CD1c-positive myeloid dendritic cell (primary cell): ENCODE data around the gene ASXL3.

Experiments
- DNase-seq: peaks from one replicate; pipeline ENCODE4 v3.0.0-alpha.2; 2016; ENCODE audit errors: extremely low spot score

ASXL3 gene

GRCh38 chr18:33583901-33584300 lies 5.9 kb downstream of the ASXL3 start:
- DNase-seq: no peak

DNA sequence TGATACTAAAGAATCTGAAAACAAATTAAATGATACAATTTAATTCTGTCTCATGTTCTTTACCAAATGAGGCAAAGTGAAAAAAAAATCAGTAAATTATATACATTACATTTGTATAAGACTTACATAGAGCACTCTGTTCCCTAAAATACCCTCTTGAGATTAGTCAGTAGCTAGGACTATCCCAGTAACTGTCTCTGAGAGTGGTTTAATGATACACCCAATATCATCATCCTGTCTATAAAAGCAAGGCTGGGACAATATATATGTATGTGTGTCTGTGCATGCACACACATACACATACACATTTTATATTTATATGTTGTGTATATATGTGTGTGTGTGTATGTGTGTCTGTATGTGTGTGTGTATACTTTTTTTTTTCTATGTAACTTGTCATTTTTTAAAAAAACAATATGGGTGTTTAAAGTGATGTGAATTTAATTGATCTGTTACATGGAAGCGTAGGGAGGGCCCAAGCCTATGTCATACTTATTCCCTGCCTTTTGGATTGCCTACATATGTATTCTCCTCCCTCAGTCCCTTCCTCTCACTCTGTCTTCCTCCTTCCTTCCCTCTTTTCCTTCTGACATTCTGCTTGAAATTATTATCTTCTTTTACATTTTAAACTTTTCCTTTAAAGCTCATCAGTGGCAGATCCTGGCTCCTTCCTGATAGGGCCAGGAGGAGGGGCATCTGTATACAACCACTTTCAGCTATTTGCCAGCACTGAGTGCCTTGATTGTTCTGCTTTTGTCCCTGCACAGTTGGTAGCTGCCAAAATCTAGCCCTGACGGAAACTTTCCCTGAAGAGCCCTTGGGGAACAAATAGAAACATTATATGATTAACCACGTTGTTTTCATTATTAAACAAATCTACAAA lies 6.8 kb downstream of the ASXL3 start:
- DNase-seq: no peak

DNA sequence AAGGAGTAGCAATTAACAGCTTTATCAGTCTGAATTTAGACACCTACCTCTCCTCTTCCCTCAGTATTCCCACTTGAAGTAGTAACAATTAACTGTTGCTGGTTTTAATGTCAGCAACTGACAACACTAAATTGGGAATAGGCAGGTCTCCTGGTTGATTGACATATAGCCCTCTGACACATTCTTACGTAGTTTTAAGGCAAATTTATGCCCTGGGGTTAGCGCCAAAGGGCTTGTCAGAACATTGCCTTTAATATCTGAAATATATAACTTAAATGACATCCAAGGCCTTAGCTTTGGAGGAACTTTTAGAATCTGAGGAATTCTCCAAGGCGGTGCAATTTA lies 7.4 kb downstream of the ASXL3 start:
- no peak for DNase-seq

GRCh38 chr18:33588361-33588760 lies 10.3 kb downstream of the ASXL3 start:
- no peak for DNase-seq

- DNase-seq: no peak
Observed at GRCh38 chr18:33593261-33593660, 15.2 kb downstream of the ASXL3 start.

DNA sequence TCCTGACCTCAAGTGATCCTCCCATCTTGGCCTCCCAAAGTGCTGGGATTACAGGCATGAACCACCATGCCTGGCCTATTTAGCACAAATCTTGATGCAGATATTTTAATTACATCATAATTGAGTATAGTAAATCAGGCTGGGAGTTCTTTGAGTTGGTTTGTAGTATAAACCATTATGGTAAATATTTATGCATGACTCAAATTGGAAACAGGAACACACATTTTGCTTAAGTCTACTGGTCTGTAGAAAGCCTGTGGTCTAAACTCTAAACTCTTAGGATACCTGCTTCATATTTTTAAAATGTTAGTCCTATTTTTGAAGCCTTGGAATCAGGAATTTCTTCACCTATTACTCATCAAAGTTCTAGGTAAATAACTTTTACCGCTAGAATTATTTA lies 16.8 kb downstream of the ASXL3 start:
- no peak for DNase-seq

- no peak for DNase-seq
Observed at GRCh38 chr18:33596178-33596854, 18.3 kb downstream of the ASXL3 start.

DNA sequence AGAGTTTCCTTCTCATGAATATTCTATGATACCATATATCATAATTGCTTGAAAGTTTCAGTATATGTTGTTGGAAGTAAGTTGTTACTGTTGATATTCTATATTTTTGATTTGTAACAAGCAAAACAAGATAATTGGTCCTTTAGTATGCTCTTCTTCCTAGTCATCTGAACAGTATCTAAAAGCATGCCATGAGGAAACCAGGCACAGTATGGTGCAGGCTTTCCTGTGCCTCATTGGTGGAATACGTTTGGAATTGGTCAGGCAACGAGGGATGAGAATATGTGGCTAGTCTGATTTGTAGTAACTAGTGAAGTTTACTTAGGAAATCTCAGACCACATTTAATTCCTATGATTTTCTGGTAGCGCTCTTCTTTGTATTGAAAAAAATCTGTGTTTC lies 22.8 kb downstream of the ASXL3 start:
- no peak for DNase-seq

DNA sequence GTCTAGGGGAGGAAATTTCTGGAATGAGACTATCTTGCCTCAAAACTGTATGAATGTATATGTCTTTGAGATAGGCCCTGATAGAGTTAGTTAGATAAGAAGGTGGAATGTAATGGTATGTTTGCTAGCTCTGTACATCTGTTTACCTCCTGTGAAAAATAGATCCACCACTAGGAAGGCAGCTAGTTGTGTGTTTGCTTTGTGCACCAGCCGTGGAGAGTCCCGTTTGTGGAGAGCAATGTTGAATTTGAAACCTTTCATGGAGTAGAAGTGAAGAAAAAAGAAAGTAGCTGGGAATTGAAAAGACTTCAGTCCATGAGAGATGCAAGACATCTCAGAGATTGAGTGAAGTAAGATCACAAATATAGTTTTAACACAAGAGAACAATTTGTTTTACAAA lies 25.4 kb downstream of the ASXL3 start:
- DNase-seq: no peak

- no peak for DNase-seq
Observed at GRCh38 chr18:33605250-33605649, 27.2 kb downstream of the ASXL3 start.

DNA sequence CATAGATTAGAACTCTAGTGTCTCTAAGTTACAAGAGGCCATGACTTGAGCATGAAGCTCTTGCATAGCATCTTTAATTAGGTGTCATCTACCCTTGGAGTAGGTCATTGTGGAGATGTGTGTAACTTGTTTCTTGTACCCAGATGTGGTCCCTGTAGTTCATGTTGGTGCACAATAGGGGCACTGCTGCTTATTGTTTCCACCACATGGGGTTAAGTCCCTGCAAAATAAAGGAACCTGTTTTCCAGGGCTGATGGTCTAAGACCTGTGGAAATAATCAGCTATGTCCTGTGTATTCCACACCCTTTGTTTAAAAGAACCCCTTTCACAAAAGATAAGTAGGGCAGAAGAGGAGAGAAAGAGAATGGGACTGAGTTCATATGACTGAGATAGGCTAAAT lies 28.6 kb downstream of the ASXL3 start:
- DNase-seq: no peak

- no peak for DNase-seq
Observed at GRCh38 chr18:33611525-33612135, 33.6 kb downstream of the ASXL3 start.

DNA sequence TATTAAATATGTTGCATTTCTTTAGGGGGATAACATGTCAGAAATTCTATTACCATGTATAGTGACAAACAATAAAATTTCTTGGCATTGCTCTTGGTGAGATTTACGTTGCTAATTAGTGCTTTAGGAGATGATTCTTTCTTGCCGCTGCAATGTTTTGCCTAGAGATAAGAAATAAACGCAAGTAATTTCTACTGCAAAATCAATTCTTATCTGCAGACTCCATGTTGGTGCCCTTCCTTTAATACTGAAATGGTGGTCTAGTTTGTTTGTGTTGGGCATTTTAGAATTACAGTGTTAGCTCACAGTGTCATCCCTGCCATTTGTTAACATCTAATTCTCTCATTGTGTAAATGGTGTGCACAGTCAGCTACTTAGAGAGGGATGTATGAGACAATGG lies 34.6 kb downstream of the ASXL3 start:
- no peak for DNase-seq

DNA sequence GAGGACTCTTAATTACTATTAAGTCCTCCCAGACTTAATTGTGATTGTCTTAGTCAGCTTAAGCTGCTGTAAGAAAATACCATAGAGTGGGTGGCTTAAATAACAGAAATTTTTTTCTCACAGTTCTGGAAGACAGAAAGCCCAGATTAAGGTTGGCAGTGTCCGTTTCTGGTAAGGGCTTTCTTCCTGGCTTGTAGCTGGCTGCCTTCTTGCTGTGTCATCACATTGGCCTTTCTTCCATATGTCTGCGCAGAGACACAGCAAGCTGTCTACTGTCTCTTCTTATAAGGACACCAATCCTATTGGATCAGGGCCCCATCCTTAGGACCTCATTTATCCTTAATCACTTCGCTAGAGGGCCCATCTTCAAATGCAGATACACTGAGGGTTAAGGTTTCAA lies 38.5 kb downstream of the ASXL3 start:
- DNase-seq: no peak

- DNase-seq: no peak
Observed at GRCh38 chr18:33627114-33627513, 49.1 kb downstream of the ASXL3 start.

DNA sequence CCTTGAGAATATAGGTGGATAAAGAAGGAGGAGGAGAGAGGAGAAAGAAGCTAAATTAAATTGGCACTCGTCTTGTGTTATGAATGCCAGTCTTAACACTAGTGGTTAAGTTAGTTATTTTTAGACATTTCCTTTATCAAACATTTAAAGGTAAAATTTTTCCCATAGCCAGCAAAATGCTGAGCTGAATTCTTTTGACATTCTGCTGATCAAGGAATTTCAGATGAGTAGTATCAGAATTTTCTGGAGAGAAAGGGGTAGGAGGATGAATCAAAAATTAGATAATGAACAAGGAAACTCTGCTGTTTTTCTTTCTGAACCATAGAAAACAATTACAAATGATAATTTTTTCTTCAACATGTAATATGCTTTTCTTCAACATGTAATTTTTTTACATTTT lies 52.5 kb downstream of the ASXL3 start:
- no peak for DNase-seq

GRCh38 chr18:33641141-33641540 lies 63.1 kb downstream of the ASXL3 start:
- DNase-seq: no peak

- DNase-seq: no peak
Observed at GRCh38 chr18:33644494-33644893, 66.5 kb downstream of the ASXL3 start.

GRCh38 chr18:33647365-33647764 lies 69.3 kb downstream of the ASXL3 start:
- no peak for DNase-seq

DNA sequence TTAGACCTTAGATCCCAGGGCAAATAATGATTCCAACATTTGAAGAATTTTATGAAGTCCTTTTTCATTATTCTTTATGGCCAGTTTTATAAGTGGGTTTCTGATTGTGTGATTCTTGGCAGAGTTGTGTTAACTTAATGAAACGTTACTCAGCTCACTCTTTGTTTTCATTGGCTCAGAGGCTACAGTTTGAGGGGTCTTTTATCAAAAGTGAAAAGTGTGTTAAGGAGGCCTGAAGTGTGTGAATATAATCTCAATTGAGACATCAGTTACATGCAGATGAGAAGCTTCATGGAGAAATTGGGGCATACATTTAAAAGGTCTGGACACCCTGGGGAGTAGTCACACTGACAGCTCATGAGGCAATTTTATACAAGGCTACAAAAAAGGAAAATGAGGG lies 74.6 kb downstream of the ASXL3 start:
- no peak for DNase-seq

- DNase-seq: no peak
Observed at GRCh38 chr18:33653231-33653630, 75.2 kb downstream of the ASXL3 start.

DNA sequence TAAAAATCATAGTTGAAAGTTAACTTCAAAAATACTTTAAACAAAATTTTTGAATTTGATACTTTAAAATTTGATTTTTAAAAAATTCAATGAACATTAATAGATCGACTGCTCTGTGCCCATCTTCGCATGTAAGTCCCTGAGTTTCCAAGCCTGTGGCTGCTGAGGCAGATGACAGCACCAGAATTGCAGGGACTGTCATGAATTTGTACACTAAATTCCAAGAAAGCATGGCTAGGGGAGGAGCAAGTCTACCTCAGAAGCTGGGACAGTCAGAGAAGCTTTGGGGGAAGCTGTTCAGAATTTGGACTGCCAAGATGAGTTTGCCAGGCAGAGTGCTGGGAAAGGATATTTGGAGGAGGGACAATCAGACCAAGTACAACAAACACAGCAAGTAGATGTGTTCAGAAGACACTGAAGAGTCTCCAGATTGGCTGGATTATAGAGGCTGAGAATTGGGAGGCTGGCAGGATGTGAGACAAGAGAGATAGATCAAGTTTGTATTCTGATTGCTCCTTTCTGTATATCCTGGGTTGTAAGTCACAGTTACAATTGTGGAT lies 79.0 kb downstream of the ASXL3 start:
- DNase-seq: no peak
